Gastrocnemius medialis (tissue), 4 donors: ENCODE results near the gene LMX1B.

Source experiments
- POLR2A ChIP-seq, 2 donors: fragments of 450-650 bp; IDR thresholded peaks; one replicate each; pipeline ENCODE4 v1.6.1; 2017; ENCODE audit warnings: antibody characterized with exemption in 2 of 2, mild to moderate bottlenecking in 2 of 2, moderate library complexity in 2 of 2
- TF ChIP-seq, protein P1 (sequence below), 5 experiments: fragments of 450-650 bp in 3 of 5; fragments of 200-600 bp in 2 of 5; sonication (generic) in 2 of 5; IDR thresholded peaks in 4 of 5; conservative IDR thresholded peaks in 1 of 5; 1 replicate in 4 of 5; 2 replicates in 1 of 5; pipeline ENCODE4 v1.5.1; 2016 to 2019; ENCODE audit warnings: antibody characterized with exemption in 5 of 5, mild to moderate bottlenecking in 3 of 5, moderate library complexity in 3 of 5

DNA sequence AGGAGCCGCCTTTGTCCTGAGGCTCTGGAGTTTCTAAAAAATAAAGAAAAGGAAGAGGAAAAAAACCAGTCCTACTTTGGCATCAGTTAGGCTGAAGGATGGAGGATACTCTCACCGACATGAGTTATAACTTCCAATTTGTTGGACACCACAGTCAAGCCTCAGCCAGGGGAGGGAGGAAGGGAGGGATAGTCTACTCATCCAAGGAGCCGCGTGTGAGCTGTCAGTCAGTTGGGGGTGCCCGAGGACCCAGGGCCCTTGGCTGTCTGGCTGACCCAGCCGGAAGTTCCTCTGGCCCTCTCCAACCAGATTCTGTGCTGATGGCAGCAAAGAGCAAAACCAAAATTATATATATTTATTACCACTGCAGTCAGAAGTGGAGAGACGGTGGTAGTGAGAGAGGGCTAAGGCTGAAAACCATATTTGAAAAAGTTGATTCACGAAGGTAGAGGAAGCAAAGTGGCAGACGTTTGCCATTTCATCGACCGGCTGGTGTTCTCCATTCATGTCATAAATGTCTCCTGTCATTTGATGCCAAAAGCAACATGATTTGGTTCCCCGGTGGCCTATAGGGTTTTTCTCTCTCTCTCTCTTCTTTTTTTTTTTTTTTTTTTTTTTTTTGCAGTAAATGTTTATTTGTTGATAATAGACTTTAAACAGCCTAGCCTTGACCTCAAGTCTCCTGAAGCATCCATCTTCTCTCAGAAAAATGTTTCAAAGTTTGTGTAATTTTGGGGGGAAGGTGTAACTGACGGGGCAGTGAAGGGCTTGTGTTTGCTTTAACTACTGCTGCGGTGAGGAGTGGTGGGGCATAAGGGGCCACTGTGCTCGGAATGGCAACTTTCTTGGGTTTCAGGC, 7.6 kb downstream of the LMX1B start:
- TF ChIP-seq, protein P1, sequence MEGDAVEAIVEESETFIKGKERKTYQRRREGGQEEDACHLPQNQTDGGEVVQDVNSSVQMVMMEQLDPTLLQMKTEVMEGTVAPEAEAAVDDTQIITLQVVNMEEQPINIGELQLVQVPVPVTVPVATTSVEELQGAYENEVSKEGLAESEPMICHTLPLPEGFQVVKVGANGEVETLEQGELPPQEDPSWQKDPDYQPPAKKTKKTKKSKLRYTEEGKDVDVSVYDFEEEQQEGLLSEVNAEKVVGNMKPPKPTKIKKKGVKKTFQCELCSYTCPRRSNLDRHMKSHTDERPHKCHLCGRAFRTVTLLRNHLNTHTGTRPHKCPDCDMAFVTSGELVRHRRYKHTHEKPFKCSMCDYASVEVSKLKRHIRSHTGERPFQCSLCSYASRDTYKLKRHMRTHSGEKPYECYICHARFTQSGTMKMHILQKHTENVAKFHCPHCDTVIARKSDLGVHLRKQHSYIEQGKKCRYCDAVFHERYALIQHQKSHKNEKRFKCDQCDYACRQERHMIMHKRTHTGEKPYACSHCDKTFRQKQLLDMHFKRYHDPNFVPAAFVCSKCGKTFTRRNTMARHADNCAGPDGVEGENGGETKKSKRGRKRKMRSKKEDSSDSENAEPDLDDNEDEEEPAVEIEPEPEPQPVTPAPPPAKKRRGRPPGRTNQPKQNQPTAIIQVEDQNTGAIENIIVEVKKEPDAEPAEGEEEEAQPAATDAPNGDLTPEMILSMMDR (IDR thresholded peaks at IDR 0.05 in 4 of 5, conservative IDR thresholded peaks at IDR 0.05 in 1 of 5) = no peak
- TF ChIP-seq POLR2A (IDR thresholded peaks at IDR 0.05) = no peak
